ENCODE data around the gene NCBP3.

The NCBP3 gene

GRCh38 chr17:3890082-3890877 is 44.2 kb upstream of the NCBP3 start:
- H3K9me3 ChIP-seq (ENCODE audit: control insufficient read depth in 2 of 2, low read length in 2 of 2), result no peaks in the 10 kb centered on the region
- peaks cover 0 to under 1% of the 10 kb centered on the region in 2 donors for H3K36me3 ChIP-seq (ENCODE audit: control insufficient read depth in 2 of 2, insufficient read depth in 2 of 2, low read length in 2 of 2)
- peaks cover 45 to 65% of the 10 kb centered on the region in 2 donors for H3K4me1 ChIP-seq (ENCODE audit: control insufficient read depth in 2 of 2, insufficient read depth in 2 of 2, low read length in 2 of 2)
- peak overlapping the region in 1 of 2 donors; percentile 11 for H3K9ac ChIP-seq (ENCODE audit: low read depth in 1 of 2, low read length in 2 of 2)
- peak overlapping the region; percentile 28 to 81 for H3K27ac ChIP-seq (ENCODE audit: low read depth in 2 of 2, low read length in 2 of 2)
- H3K27me3 ChIP-seq (ENCODE audit: control insufficient read depth in 2 of 2, insufficient read depth in 2 of 2, low read length in 2 of 2), result no peaks in the 10 kb centered on the region
- H3K4me3 ChIP-seq (ENCODE audit: low read length in 2 of 2), result no peak overlapping the region

DNA sequence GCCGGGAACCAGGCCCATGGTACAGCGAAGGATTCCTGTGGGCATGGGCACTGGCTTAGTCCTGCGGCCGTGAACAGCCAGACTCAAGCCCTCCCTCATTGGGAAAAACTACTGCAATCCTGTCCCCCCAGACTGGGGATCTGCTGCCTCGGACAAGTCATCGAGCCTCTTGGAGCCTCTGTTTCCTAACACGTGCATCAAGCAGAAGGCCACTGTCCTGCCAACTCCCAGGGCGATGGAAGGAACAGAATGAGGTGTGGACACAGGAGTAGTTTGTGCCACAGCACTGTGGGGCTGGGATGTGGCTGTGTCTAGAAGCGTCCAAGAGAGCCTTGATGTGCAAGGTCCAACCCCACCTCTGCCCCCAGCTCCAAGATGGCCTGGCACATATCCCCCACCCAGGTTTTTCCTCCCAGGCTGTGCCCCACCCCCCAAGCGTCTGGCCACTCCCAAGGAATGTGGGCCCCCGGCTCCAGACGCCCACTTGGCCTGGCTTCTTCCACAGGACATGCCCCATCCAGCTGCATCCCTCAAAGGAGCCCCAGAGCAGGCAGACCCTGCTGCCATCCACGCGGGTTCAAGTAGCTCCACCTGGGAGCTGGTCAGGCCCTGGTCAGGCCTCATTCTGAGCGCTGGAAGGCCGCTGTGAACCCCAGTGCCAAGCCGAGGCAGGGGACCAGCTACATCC is 43.4 kb upstream of the NCBP3 start:
- peaks cover 40 to 57% of the 10 kb centered on the region in 2 donors for H3K4me1 ChIP-seq (ENCODE audit: control insufficient read depth in 2 of 2, insufficient read depth in 2 of 2, low read length in 2 of 2)
- peak overlapping the region; percentile 28 to 81 for H3K27ac ChIP-seq (ENCODE audit: low read depth in 2 of 2, low read length in 2 of 2)
- H3K27me3 ChIP-seq (ENCODE audit: control insufficient read depth in 2 of 2, insufficient read depth in 2 of 2, low read length in 2 of 2), result no peaks in the 10 kb centered on the region
- H3K9me3 ChIP-seq (ENCODE audit: control insufficient read depth in 2 of 2, low read length in 2 of 2), result no peaks in the 10 kb centered on the region
- H3K9ac ChIP-seq (ENCODE audit: low read depth in 1 of 2, low read length in 2 of 2), result peak overlapping the region in 1 of 2 donors; percentile 71
- no peak overlapping the region for H3K4me3 ChIP-seq (ENCODE audit: low read length in 2 of 2)
- peaks cover 1 to 7% of the 10 kb centered on the region in 2 donors for H3K36me3 ChIP-seq (ENCODE audit: control insufficient read depth in 2 of 2, insufficient read depth in 2 of 2, low read length in 2 of 2)

- Histone ChIP-seq H3K9ac (ENCODE audit: low read depth in 1 of 2, low read length in 2 of 2) (peak overlapping the region; percentile 17 to 71), H3K4me3 (ENCODE audit: low read length in 2 of 2) (peak overlapping the region in 1 of 2 donors; percentile 15), H3K9me3 (ENCODE audit: control insufficient read depth in 2 of 2, low read length in 2 of 2) (no peaks in the 10 kb centered on the region), H3K4me1 (ENCODE audit: control insufficient read depth in 2 of 2, insufficient read depth in 2 of 2, low read length in 2 of 2) (peaks cover 30 to 48% of the 10 kb centered on the region in 2 donors), H3K27me3 (ENCODE audit: control insufficient read depth in 2 of 2, insufficient read depth in 2 of 2, low read length in 2 of 2) (no peaks in the 10 kb centered on the region), H3K36me3 (ENCODE audit: control insufficient read depth in 2 of 2, insufficient read depth in 2 of 2, low read length in 2 of 2) (peaks cover 8 to 15% of the 10 kb centered on the region in 2 donors), H3K27ac (ENCODE audit: low read depth in 2 of 2, low read length in 2 of 2) (peak overlapping the region; percentile 81 to 84)
These were observed 42.5 kb upstream of the NCBP3 start for GRCh38 chr17:3888343-3889171.

- peak overlapping the region; percentile 6 to 60 for H3K9ac ChIP-seq (ENCODE audit: low read depth in 1 of 2, low read length in 2 of 2)
- H3K4me1 ChIP-seq (ENCODE audit: control insufficient read depth in 2 of 2, insufficient read depth in 2 of 2, low read length in 2 of 2), result peaks cover 27 to 45% of the 10 kb centered on the region in 2 donors
- no peaks in the 10 kb centered on the region for H3K27me3 ChIP-seq (ENCODE audit: control insufficient read depth in 2 of 2, insufficient read depth in 2 of 2, low read length in 2 of 2)
- H3K9me3 ChIP-seq (ENCODE audit: control insufficient read depth in 2 of 2, low read length in 2 of 2), result no peaks in the 10 kb centered on the region
- peak overlapping the region; percentile 81 to 84 for H3K27ac ChIP-seq (ENCODE audit: low read depth in 2 of 2, low read length in 2 of 2)
- peaks cover 9 to 21% of the 10 kb centered on the region in 2 donors for H3K36me3 ChIP-seq (ENCODE audit: control insufficient read depth in 2 of 2, insufficient read depth in 2 of 2, low read length in 2 of 2)
- peak overlapping the region in 1 of 2 donors; percentile 15 for H3K4me3 ChIP-seq (ENCODE audit: low read length in 2 of 2)
These were observed 41.8 kb upstream of the NCBP3 start for GRCh38 chr17:3887804-3888203.

- H3K9ac ChIP-seq (ENCODE audit: low read depth in 1 of 2, low read length in 2 of 2), result peak overlapping the region; percentile 17 to 60
- peaks cover 10 to 25% of the 10 kb centered on the region in 2 donors for H3K36me3 ChIP-seq (ENCODE audit: control insufficient read depth in 2 of 2, insufficient read depth in 2 of 2, low read length in 2 of 2)
- no peak overlapping the region for H3K4me3 ChIP-seq (ENCODE audit: low read length in 2 of 2)
- no peaks in the 10 kb centered on the region for H3K9me3 ChIP-seq (ENCODE audit: control insufficient read depth in 2 of 2, low read length in 2 of 2)
- H3K27ac ChIP-seq (ENCODE audit: low read depth in 2 of 2, low read length in 2 of 2), result peak overlapping the region; percentile 81 to 84
- H3K27me3 ChIP-seq (ENCODE audit: control insufficient read depth in 2 of 2, insufficient read depth in 2 of 2, low read length in 2 of 2), result no peaks in the 10 kb centered on the region
- H3K4me1 ChIP-seq (ENCODE audit: control insufficient read depth in 2 of 2, insufficient read depth in 2 of 2, low read length in 2 of 2), result peaks cover 27 to 45% of the 10 kb centered on the region in 2 donors
These were observed 41.3 kb upstream of the NCBP3 start for GRCh38 chr17:3887394-3887793.

DNA sequence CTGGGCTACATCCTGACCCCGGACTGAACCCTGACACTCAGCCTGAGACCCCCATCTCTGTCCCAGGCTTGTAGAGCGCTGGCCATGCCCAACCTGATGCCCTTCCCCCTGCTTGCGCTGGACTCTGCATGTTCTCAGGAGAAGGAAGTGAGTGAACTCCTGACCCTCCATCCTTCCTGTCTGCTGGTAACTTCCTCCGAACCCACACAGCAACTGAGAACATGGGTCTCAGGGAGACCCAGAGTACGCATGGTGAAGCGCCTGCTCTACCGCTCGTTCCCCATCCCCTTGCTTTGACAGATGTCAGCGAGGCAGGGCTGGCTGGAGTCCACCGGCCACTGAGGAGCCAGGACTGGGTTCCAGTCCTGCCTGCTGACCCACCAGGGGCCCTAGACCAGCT is 40.7 kb upstream of the NCBP3 start:
- H3K36me3 ChIP-seq (ENCODE audit: control insufficient read depth in 2 of 2, insufficient read depth in 2 of 2, low read length in 2 of 2), result peaks cover 10 to 27% of the 10 kb centered on the region in 2 donors
- peaks cover 23 to 41% of the 10 kb centered on the region in 2 donors for H3K4me1 ChIP-seq (ENCODE audit: control insufficient read depth in 2 of 2, insufficient read depth in 2 of 2, low read length in 2 of 2)
- no peak overlapping the region for H3K4me3 ChIP-seq (ENCODE audit: low read length in 2 of 2)
- no peaks in the 10 kb centered on the region for H3K9me3 ChIP-seq (ENCODE audit: control insufficient read depth in 2 of 2, low read length in 2 of 2)
- H3K27me3 ChIP-seq (ENCODE audit: control insufficient read depth in 2 of 2, insufficient read depth in 2 of 2, low read length in 2 of 2), result no peaks in the 10 kb centered on the region
- H3K27ac ChIP-seq (ENCODE audit: low read depth in 2 of 2, low read length in 2 of 2), result peak overlapping the region; percentile 81 to 84
- H3K9ac ChIP-seq (ENCODE audit: low read depth in 1 of 2, low read length in 2 of 2), result peak overlapping the region; percentile 7 to 17

GRCh38 chr17:3885970-3886369 is 39.9 kb upstream of the NCBP3 start:
- Histone ChIP-seq H3K9ac (ENCODE audit: low read depth in 1 of 2, low read length in 2 of 2) (no peak overlapping the region), H3K36me3 (ENCODE audit: control insufficient read depth in 2 of 2, insufficient read depth in 2 of 2, low read length in 2 of 2) (peaks cover 10 to 27% of the 10 kb centered on the region in 2 donors), H3K4me1 (ENCODE audit: control insufficient read depth in 2 of 2, insufficient read depth in 2 of 2, low read length in 2 of 2) (peaks cover 18 to 35% of the 10 kb centered on the region in 2 donors), H3K27ac (ENCODE audit: low read depth in 2 of 2, low read length in 2 of 2) (peak overlapping the region in 1 of 2 donors; percentile 23), H3K4me3 (ENCODE audit: low read length in 2 of 2) (no peak overlapping the region), H3K27me3 (ENCODE audit: control insufficient read depth in 2 of 2, insufficient read depth in 2 of 2, low read length in 2 of 2) (no peaks in the 10 kb centered on the region), H3K9me3 (ENCODE audit: control insufficient read depth in 2 of 2, low read length in 2 of 2) (no peaks in the 10 kb centered on the region)

DNA sequence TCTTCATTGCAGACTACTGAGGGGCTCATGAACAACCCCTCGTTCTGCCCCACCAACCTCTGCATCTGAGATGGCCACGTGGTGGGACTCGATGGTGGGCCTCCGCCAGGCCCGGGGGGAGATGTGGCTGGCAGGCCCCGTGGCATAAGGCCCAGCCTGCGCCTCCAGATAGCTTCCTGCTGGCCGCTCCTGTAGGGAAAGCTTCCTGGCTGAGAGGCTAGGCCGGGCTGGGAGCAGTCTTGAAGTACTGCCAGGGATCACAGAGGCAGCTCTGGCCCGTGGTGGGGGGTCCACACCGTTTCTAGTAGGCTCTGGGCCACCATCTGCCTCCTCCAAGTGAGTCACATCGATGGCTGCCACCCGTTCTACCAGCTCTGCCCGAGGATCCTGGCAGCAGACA is 39.2 kb upstream of the NCBP3 start:
- H3K27ac ChIP-seq (ENCODE audit: low read depth in 2 of 2, low read length in 2 of 2), result no peak overlapping the region

DNA sequence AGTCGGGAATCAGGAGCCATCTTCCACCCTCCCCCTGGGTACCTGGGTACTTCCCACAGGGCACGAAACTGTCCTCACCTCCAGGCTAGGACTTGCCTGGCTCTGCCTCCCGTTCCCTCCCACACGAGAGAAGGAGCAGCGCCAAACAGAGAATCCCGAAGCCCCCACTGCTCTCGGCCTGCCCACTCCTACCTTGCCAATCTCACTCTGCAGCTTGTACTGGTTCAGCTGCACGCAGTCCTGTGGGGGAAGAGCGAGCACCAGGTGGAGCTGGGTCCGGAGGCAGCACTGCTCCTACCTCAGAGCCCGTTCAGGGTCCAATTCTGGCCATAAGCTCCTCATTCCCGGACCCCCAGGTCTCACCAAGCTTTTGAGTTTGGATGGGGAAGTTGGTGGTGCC is 38.1 kb upstream of the NCBP3 start:
- Histone ChIP-seq H3K27me3 (ENCODE audit: control insufficient read depth in 2 of 2, insufficient read depth in 2 of 2, low read length in 2 of 2) (no peaks in the 10 kb centered on the region), H3K36me3 (ENCODE audit: control insufficient read depth in 2 of 2, insufficient read depth in 2 of 2, low read length in 2 of 2) (peaks cover 10 to 27% of the 10 kb centered on the region in 2 donors), H3K4me3 (ENCODE audit: low read length in 2 of 2) (no peak overlapping the region), H3K4me1 (ENCODE audit: control insufficient read depth in 2 of 2, insufficient read depth in 2 of 2, low read length in 2 of 2) (peaks cover 16 to 27% of the 10 kb centered on the region in 2 donors), H3K9me3 (ENCODE audit: control insufficient read depth in 2 of 2, low read length in 2 of 2) (no peaks in the 10 kb centered on the region), H3K27ac (ENCODE audit: low read depth in 2 of 2, low read length in 2 of 2) (no peak overlapping the region), H3K9ac (ENCODE audit: low read depth in 1 of 2, low read length in 2 of 2) (no peak overlapping the region)

More for the DNA sequence above, 39.2 kb upstream of the NCBP3 start:
- no peaks in the 10 kb centered on the region for H3K27me3 ChIP-seq (ENCODE audit: control insufficient read depth in 2 of 2, insufficient read depth in 2 of 2, low read length in 2 of 2)
- no peaks in the 10 kb centered on the region for H3K9me3 ChIP-seq (ENCODE audit: control insufficient read depth in 2 of 2, low read length in 2 of 2)
- no peak overlapping the region for H3K4me3 ChIP-seq (ENCODE audit: low read length in 2 of 2)
- no peak overlapping the region for H3K9ac ChIP-seq (ENCODE audit: low read depth in 1 of 2, low read length in 2 of 2)
- peaks cover 10 to 27% of the 10 kb centered on the region in 2 donors for H3K36me3 ChIP-seq (ENCODE audit: control insufficient read depth in 2 of 2, insufficient read depth in 2 of 2, low read length in 2 of 2)
- peaks cover 14 to 30% of the 10 kb centered on the region in 2 donors for H3K4me1 ChIP-seq (ENCODE audit: control insufficient read depth in 2 of 2, insufficient read depth in 2 of 2, low read length in 2 of 2)
